HG03432 (cell line): Measurements from ENCODE around the gene TSPAN9.

ENCODE experiments used
- ATAC-seq: cut with Tn5 transposase; IDR thresholded peaks from one replicate; pipeline ENCODE4 v1.9.1; 2021; ENCODE audit warnings: mild to moderate bottlenecking, moderate library complexity; ENCODE audit not compliant: unreplicated experiment

Gene TSPAN9

GRCh38 chr12:3308063-3308462 is 230.9 kb downstream of the TSPAN9 start:
- no peak for ATAC-seq

- ATAC-seq, result no peak
These were observed 231.4 kb downstream of the TSPAN9 start for GRCh38 chr12:3308609-3309008.

GRCh38 chr12:3309805-3310204 is 232.6 kb downstream of the TSPAN9 start:
- no peak for ATAC-seq

- ATAC-seq, result no peak
These were observed 233.3 kb downstream of the TSPAN9 start for GRCh38 chr12:3310271-3311026.

- no peak for ATAC-seq
These were observed 233.8 kb downstream of the TSPAN9 start for GRCh38 chr12:3311027-3311402.

GRCh38 chr12:3311491-3312103 is 234.4 kb downstream of the TSPAN9 start:
- ATAC-seq, result no peak

- no peak for ATAC-seq
These were observed 235.9 kb downstream of the TSPAN9 start for GRCh38 chr12:3313066-3313465.

- ATAC-seq, result no peak
These were observed 236.8 kb downstream of the TSPAN9 start for GRCh38 chr12:3313675-3314663.

GRCh38 chr12:3315201-3315661 is 238.1 kb downstream of the TSPAN9 start:
- no peak for ATAC-seq

GRCh38 chr12:3316776-3317480 is 239.7 kb downstream of the TSPAN9 start:
- ATAC-seq, result no peak

- ATAC-seq, result no peak
These were observed 240.3 kb downstream of the TSPAN9 start for GRCh38 chr12:3317481-3317815.

- ATAC-seq, result no peak
These were observed 240.8 kb downstream of the TSPAN9 start for GRCh38 chr12:3317841-3318501.

GRCh38 chr12:3319723-3320492 is 242.7 kb downstream of the TSPAN9 start:
- ATAC-seq, result no peak

- ATAC-seq, result no peak
These were observed 243.8 kb downstream of the TSPAN9 start for GRCh38 chr12:3320881-3321509.

GRCh38 chr12:3321881-3322280 is 244.7 kb downstream of the TSPAN9 start:
- ATAC-seq, result no peak

- no peak for ATAC-seq
These were observed 246.0 kb downstream of the TSPAN9 start for GRCh38 chr12:3323002-3323685.

- no peak for ATAC-seq
These were observed 248.6 kb downstream of the TSPAN9 start for GRCh38 chr12:3325736-3326135.

GRCh38 chr12:3326156-3326849 is 249.1 kb downstream of the TSPAN9 start:
- ATAC-seq, result no peak
